AG09319 (cell line): ENCODE data around the gene HEPACAM2.

ENCODE experiments used
- DNase-seq: peaks from one replicate; pipeline ENCODE4 v3.0.0-alpha.2; 2010; ENCODE audit warnings: low read depth; ENCODE audit errors: extremely low read depth
- TF ChIP-seq, protein P1 (sequence below): IDR thresholded peaks from 2 replicates; pipeline ENCODE4 v1.5.1; 2011; ENCODE audit warnings: low read depth, mild to moderate bottlenecking, inconsistent platforms, low read length, moderate library complexity

Gene HEPACAM2

DNA sequence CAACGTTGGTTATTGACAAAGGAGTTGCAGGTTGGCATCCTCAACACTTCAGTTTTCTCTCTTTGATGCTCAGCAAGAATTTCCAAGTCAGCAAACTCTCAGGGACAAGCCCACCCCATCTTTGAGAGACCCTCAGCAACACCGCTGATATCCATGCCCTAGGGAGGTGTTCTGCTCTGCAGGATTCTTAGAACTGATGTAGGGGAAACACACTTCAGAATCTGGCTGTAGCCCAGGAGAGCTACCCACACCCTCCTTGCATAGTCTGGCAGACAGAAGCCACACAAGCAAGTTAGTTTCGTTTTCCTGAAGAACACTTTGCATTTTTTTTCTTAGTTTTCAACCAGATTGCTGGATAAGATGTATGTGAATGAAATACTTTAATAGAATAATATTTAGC is 78.9 kb downstream of the HEPACAM2 start:
- peak; percentile 14 for DNase-seq
- TF ChIP-seq, protein P1, sequence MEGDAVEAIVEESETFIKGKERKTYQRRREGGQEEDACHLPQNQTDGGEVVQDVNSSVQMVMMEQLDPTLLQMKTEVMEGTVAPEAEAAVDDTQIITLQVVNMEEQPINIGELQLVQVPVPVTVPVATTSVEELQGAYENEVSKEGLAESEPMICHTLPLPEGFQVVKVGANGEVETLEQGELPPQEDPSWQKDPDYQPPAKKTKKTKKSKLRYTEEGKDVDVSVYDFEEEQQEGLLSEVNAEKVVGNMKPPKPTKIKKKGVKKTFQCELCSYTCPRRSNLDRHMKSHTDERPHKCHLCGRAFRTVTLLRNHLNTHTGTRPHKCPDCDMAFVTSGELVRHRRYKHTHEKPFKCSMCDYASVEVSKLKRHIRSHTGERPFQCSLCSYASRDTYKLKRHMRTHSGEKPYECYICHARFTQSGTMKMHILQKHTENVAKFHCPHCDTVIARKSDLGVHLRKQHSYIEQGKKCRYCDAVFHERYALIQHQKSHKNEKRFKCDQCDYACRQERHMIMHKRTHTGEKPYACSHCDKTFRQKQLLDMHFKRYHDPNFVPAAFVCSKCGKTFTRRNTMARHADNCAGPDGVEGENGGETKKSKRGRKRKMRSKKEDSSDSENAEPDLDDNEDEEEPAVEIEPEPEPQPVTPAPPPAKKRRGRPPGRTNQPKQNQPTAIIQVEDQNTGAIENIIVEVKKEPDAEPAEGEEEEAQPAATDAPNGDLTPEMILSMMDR: no peak

DNA sequence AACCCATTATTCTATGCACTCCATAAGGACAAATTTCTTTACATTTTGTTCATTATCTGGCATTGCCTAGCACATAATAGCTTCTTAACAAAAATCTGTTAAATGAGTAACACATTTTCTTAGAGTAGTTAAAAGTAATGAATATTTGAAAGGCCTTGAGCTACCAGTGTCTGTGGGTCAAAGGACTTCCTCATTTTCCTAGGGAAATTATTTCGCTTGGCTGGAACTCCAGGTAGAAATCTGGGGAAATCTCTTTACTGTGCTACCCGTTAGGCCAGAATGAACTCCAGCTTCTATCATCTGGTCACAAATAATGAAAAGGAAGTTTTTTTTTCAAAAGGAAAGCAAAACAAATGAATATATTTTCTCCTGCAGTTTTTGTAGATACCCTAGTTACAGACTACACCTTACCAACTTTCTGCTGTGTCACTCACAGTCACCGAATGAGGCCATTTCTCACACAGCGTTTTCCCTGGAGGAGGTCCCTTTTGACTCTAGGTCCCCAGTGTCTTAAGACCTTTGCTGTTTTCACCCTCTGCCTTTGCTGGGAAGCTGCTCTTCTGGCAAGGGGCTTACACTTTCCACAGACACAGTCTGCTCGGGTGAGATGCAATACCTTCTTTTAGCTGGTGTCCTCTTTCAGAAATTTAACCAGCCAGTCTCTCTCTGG is 79.7 kb downstream of the HEPACAM2 start:
- no peak for DNase-seq
- TF ChIP-seq, protein P1: no peak

DNA sequence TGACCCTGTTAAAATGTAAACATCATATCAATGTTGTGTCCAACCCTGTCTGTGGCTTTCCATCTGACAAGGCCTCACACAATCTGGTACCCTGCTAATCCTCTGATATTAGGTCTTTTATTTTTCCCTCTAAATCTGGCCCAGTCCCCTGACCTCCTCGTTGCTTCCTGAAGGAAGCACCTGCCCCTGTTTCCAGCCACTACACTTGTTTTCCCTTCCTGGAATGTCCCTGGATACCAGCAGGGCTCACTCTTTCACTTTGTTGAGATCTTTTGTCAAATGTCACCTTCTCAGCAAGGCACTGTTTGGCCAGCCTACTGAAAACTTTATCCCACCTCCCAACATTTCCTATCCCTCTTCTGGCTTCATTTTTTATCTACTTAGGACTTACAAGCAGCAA is 80.2 kb downstream of the HEPACAM2 start:
- DNase-seq: no peak
- TF ChIP-seq, protein P1: no peak

DNA sequence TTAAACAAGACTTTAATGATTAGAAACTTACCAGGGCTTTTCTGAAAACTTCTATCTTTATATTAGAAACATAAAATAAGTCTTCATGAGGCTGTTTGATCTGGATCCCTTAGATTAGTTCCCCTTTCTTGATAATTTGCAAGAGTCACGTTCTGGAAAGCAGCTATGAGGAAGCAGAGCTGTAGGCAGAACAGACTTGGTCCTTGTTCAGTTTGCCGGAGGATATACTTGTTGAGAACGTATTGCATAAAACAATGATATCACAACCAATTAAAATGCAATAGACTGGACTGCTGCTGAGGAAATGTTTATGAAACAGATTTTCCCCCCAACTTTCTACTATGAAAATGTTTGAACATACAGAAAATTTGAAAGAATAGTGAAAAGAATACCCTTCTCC is 80.9 kb downstream of the HEPACAM2 start:
- DNase-seq: no peak
- TF ChIP-seq, protein P1: no peak

DNA sequence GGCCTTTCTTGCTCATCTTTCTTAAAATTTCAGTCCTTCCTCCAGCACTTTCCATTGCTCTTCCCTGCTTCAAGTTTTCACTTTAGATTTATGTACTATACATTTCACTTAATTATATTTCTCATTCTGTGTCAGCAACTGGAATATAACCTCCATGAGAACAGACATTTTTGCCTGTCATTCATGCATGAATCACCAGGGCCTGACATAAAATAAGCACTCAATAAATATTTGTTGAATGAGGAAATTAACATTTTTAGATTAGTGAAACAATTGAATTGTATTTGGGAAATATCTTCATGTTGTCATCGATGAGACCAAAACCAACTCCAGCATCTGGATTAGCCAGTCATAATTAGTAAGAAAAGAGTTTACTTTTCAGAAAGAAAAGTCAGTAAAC is 84.1 kb downstream of the HEPACAM2 start:
- no peak for DNase-seq
- TF ChIP-seq, protein P1: no peak

DNA sequence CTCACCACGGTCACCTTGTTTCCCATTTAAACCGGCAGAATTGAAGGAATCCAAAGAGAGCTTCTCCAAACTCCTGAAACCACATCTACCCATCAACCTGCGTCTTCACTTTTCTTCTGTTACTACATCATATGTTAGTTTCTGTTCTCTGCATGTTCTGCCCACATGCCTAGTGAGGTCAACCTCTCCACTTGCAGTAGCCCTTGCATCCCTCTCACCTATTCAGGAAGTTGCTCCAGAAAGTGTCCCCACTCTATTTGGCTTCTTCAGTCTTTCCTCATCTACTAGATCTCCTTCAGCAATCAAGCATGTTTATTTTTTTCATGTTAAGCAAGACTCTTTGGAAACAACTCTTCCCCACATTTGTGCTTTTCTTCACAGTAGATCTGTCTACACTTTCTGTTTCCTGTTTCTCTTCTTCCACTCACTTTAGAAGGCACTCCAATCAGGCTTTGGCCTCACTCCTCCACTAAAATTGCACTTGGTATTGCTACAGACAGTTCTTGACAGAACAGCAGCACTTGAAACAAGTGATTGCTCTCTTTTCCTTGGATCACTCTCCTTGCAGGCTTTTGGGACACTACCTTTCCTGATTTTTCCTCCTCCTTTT is 85.6 kb downstream of the HEPACAM2 start:
- no peak for DNase-seq
- TF ChIP-seq, protein P1: no peak

DNA sequence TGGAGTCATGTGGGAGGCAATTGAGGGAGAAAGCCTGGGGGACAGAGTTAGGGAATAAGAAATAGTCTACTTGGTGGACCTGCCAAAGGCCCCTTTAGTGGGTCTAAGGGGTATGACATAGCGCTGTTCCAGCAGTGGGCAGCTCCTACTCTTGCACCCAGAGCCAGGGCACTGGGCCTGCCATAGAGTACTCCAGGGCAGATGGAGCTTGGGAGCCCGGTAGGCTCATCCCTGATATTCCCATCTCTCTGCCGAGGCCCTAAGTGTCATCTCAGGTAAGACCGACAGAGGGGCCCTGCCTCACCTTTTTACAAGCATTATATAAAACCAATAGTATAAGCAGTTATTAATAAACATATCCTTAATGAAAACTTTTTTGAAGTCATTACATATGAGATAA is 87.7 kb downstream of the HEPACAM2 start:
- TF ChIP-seq, protein P1: no peak

More for the DNA sequence above, 87.7 kb downstream of the HEPACAM2 start:
- DNase-seq: no peak
